HG03064 (cell line): ENCODE results near the gene ZSCAN25.
A peak's percentile ranks its signal among the peaks of the same experiment; 100 is the strongest.
"Not testable (repeated sequence)": the region's sequence is repeated elsewhere in the genome, so short reads cannot be mapped to it uniquely, and the experiment has no call there.

ENCODE experiments used
- ATAC-seq: cut with Tn5 transposase; IDR thresholded peaks from one replicate; pipeline ENCODE4 v1.9.1; 2021; ENCODE audit warnings: low read depth; ENCODE audit not compliant: unreplicated experiment

The ZSCAN25 gene

GRCh38 chr7:99615989-99616358 lies 772 bp upstream of the ZSCAN25 start:
- ATAC-seq, result no peak

- ATAC-seq, result peak; percentile 17
Observed at GRCh38 chr7:99617192-99617781, 541 bp downstream of the ZSCAN25 start.

- no peak for ATAC-seq
Observed at GRCh38 chr7:99618726-99619125, 2.0 kb downstream of the ZSCAN25 start.

- ATAC-seq, result no peak
Observed at GRCh38 chr7:99619571-99620130, 2.9 kb downstream of the ZSCAN25 start.

GRCh38 chr7:99621271-99621670 lies 4.5 kb downstream of the ZSCAN25 start:
- no peak for ATAC-seq

GRCh38 chr7:99622596-99622995 lies 5.8 kb downstream of the ZSCAN25 start:
- no peak for ATAC-seq

- ATAC-seq, result no peak
Observed at GRCh38 chr7:99623091-99623693, 6.4 kb downstream of the ZSCAN25 start.

GRCh38 chr7:99623702-99624447 lies 7.1 kb downstream of the ZSCAN25 start:
- ATAC-seq, result no peak

GRCh38 chr7:99624484-99624883 lies 7.7 kb downstream of the ZSCAN25 start:
- ATAC-seq, result no peak

GRCh38 chr7:99625321-99625720 lies 8.6 kb downstream of the ZSCAN25 start:
- no peak for ATAC-seq

GRCh38 chr7:99625961-99626360 lies 9.2 kb downstream of the ZSCAN25 start:
- ATAC-seq, result no peak

- ATAC-seq, result no peak
Observed at GRCh38 chr7:99626661-99627060, 9.9 kb downstream of the ZSCAN25 start.

- ATAC-seq, result no peak
Observed at GRCh38 chr7:99627513-99627912, 10.8 kb downstream of the ZSCAN25 start.

GRCh38 chr7:99628471-99629465 lies 12.0 kb downstream of the ZSCAN25 start:
- ATAC-seq, result no peak

- no peak for ATAC-seq
Observed at GRCh38 chr7:99629643-99630042, 12.9 kb downstream of the ZSCAN25 start.

GRCh38 chr7:99631295-99632109 lies 14.8 kb downstream of the ZSCAN25 start:
- ATAC-seq, result no peak

- not testable (repeated sequence) for ATAC-seq
Observed at GRCh38 chr7:99637414-99637813, 20.7 kb downstream of the ZSCAN25 start.

- ATAC-seq, result no peak
Observed at GRCh38 chr7:99638731-99639130, 22.0 kb downstream of the ZSCAN25 start.

GRCh38 chr7:99639267-99639666 lies 22.5 kb downstream of the ZSCAN25 start:
- no peak for ATAC-seq

- ATAC-seq, result no peak
Observed at GRCh38 chr7:99642027-99642426, 25.3 kb downstream of the ZSCAN25 start.
